SHP77 treated with DMSO at 0.1 percent for 48 hours (cell line): ENCODE data around the gene PELO.
"Not testable (repeated sequence)": the region's sequence is repeated elsewhere in the genome, so short reads cannot be mapped to it uniquely, and the experiment has no call there.

ENCODE experiments used
- DNase-seq: peaks from one replicate; lab custom pipeline; 2025; lab: John Stamatoyannopoulos, UW

Gene PELO, protein sequence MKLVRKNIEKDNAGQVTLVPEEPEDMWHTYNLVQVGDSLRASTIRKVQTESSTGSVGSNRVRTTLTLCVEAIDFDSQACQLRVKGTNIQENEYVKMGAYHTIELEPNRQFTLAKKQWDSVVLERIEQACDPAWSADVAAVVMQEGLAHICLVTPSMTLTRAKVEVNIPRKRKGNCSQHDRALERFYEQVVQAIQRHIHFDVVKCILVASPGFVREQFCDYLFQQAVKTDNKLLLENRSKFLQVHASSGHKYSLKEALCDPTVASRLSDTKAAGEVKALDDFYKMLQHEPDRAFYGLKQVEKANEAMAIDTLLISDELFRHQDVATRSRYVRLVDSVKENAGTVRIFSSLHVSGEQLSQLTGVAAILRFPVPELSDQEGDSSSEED

DNA sequence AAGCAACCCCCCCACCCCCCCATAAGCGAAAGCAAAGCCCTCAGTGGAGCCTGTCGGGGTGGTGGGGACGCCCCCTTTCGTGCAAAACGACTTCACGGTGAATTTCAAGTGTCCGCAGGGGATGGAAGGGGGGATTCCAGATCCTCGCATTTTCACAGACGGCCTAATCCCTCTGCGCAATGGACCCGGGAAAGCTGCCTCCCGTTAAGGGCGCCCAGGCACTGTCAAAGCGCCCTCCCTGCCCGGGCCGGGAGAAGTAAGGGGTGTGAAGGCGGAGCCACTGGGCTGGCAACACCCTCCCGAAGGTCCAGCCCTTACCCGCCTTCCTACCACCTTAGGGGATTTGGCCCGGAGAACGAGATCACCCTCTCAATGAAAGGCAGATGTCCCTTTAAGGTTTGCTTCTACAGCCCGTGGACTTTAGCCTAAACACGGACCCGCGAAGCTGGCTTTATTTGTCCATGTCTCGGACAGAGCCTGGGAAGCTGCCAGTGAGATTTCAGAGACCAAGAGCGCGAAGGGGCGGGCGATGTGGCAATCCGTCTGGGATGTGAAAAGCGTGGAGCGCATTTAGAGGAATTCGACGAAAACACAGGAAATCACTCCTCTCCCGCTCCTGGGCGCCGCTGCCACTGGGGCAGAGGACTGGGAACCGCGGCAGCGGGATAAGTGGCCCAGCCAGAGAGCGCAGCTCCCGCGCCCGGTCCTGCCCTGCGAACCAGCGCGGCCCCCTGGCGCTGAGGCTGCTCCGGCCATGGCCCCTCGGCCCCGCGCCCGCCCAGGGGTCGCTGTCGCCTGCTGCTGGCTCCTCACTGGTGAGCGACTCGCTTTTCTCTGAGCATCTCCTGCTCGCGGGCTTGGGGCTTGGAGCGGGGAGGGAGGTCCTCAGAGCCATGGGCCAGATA, at the start of gene PELO, which contains the start of gene ITGA1:
PELO (plus strand) TSS at position 317 of the 905 bp plus-strand sequence. CDS start 12,479 bp downstream, outside the sequence.
ITGA1 (plus strand) TSS at position 317 of the 905 bp plus-strand sequence; CDS start at position 755, 438 bp downstream.
- DNase-seq: no peak

DNA sequence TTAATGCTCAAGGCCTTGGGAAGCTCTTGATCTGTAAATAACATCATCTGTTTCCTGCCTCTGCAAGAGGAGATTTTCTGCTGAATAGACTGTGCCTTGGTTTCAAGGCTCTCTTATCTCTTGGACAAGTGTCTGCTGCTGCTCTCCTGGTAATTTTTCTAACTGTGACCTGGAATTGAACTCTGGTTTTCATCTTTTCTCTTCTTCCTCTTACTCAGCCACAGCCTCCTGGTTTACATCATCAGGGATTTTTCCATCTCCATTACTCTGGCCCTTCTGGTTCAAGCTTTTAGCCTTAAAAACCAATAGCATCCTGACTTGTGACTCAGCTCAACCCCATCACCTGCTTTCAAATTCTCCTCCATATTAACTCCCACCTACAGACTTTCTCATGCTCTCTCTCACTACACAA, 49.6 kb upstream of the PELO start:
- no peak for DNase-seq

DNA sequence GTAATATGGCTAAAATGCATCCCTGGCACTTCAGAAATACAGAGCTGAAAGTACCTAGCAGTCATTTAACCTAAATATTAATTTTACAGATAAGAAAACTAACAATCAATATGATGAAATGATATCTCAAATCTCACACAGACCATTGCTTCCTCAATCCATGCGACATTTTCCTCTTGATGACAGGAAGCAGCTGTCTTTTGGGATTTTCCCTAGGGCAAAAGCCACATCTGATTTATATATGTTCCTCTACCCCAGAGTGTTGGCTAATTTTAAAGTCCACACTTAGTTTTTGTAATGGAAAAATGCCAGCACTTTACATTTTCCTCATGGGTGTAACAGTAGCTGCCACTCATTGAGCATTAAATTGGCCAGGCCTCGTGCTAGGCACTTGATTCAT, 47.7 kb upstream of the PELO start:
- no peak for DNase-seq

DNA sequence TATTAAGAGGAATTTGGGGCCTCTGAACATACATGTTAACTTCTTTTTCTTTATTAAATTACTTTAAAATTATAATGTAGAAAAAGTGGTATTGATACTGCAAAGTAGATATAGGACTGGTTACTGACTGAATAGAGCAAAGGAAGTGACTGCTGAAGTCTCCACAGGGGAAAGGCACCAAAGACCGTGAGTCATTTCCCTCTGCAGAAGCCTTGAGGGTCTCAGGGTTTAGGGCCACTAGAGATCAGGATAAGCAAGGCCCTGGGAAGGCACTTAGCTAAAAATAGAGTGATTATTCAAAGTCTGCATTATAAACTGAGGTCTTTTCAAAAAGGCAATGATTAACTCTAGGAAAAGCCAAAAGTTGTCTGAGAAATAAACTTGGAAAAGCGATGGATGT, 44.7 kb upstream of the PELO start:
- no peak for DNase-seq

DNA sequence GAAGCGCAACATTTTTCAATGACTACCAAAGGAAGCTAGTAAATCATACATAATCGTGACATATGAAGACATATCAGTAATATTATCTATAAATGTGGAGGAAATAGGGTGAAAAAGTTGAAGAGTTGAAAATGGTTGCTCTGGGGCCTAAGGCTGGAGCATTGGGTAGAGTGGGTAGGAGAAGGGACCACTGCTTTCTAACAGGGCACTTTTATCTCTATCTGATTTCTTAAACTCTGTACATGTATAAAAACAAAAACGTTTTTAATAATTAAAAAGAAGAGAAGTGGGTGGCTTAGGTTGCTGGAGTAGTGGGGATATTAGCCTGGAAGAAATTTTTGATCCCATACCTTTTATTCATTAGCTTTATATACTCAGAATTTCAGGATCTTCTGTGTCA, 44.2 kb upstream of the PELO start:
- DNase-seq: no peak

DNA sequence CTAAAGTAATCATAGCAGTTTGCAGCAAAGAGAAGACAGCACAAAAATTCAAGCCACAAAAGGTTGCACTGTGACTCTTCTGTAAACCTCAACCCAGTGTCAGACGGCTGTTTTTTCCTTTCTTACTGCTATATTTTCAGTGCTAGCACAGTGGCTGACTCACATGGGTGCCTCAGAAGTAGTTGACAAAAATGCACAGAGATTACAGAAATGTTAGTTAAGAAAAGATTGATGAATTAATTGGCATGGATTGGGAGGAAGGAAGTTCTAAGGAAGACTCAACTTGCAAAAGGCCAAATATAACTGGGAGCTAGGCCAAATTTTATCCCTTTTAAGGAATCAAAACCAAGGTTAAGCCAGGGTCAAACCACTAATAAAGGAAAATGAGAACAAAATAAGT, 43.7 kb upstream of the PELO start:
- no peak for DNase-seq

DNA sequence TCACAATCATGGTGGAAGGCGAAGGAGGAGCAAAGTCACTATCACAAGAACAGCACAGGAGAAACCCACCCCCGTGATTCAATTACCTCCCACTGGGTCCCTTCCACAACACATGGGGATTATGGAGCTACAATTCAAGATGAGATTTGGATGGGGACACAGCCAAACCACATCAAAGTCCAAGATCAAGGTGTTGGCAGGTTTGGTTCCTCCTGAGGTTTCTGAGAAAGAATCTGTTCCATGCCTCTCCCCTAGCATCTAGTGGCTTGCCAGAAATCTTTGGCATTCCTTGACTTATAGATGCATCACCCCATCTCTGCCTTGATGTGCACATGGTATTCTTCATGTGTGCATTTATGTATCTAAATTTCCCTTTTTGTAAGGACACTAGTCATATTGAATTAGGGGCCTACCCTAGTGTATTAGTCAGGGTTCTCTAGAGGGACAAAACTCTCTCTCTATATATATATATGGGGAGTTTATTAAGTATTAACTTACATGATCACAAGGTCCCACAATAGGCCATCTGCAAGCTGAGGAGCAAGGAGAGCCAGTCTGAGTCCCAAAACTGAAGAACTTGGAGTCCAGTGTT, 42.8 kb upstream of the PELO start:
- not testable (repeated sequence) for DNase-seq

DNA sequence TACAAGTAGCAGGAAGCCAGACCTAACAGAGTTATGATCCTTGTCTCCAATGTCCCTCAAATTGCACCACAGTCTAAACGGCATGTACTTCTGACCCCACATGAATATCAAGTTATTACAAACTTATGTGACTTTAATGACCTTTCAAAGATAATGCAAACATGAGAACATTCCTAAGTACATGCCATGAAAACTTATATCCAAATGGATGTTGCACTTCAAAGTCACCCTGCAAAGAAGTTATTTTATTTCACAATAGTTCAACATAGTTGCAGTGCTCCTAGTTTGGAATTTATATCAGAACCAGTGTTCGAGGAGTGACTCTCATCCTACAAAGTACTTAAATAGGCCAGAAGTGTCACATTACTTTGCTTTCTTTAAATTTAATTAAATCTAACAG, 41.2 kb upstream of the PELO start:
- no peak for DNase-seq

DNA sequence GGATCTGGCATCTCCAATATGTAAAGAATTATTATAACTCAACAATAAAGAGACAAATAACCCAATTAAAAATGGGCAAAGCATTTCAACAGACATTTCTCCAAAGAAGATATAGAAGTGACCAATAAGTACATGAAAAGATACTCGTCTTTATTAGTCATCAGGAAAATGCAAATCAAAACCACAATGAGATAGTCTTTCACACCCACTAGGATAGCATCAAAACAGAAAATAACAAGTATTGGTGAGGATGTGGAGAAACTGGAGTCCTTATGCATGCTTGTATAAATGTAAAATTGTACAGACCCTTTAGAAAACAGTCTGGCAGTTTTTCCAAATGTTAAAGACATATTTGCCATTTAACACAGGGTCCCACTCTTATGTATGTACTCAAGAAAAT, 39.1 kb upstream of the PELO start:
- DNase-seq: no peak

DNA sequence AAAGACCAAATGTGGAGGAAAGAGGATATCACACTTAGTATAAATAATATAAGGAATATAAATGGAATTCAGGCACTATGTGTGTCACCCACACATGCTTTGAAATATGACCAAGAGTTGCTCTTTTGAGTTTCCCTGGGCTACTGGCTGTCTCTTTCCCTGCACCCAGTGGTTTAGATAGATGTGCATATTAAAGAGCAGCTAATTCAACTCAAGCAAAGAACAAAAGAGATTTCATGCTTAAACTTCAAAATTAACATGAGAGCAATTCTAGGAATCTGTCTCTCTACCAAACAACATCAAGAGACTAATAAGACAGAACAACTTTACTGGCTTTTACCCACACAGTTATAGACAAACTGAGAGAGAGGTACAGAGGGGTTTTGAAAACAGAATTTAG, 38.0 kb upstream of the PELO start:
- DNase-seq: no peak

DNA sequence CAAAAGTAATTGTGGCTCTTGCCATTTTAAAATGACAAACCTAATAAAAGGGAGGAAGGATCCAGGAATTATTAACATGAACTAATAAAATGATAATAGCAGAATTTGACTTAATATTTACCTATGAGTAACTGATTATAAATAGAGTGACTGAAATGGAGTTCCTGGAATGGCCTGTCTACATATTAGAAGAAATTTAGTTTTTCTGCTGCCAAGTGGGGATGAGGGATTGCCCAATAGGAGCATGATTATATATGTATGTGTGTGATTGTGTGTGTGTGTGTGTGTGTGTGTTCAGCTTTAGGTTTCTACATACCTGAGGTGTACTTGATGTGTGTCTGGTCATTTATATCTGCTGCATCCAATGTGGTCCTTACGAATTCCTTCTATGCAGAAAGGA, 36.6 kb upstream of the PELO start:
- DNase-seq: no peak

DNA sequence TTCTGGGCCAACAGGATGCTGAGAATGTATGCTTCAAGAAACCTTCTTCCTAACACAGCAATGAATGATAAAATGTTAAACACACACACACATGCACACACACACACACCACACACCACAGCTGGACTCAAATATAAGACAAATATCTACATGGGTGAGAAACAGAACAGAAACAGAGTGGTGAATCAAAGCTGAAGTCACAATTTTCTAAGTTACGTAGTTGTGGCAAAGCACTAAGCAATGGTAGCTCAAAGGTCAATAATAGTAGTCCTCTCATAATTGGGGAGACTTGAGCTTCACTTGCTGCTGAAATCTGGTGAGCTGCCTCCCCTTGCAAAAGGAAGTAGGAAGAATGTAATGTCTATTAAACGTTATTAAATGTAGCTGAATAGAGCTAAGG, 33.7 kb upstream of the PELO start:
- DNase-seq: no peak

DNA sequence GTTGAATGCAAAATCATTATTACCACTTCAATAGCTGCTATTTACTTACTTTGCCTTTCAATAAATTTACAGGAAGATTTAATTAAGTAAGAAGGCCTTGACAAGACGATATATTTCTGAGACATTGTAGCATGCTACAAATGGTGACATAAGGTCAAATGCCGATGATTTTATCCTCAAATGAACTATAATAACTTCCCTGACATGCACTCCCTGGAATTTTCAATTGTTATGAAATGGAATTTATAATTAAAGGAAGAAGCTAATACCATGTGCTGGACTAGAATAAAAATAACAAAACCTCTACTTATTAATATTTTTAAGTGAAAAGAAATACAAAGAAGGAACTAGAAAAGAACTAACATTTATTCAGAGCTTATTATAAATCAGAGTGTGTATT, 30.2 kb upstream of the PELO start:
- DNase-seq: no peak

DNA sequence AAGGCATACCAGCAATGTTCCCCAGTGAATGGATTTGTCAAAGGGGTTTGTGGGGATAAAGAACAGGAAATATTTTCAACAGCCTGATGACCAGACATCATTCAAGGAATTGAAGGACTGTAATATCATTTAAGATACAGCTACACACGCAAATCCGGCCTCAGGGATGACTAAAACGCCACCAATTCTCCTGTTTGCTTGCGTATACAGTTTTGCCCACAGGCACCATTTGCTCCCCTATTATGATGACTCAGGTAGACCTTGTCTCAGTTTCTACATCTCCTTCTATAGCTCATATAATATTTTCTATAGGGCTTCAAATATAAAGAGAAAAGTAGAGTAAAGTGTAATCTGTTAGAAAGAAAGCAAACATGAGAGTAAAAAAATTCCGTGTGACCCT, 29.7 kb upstream of the PELO start:
- no peak for DNase-seq

DNA sequence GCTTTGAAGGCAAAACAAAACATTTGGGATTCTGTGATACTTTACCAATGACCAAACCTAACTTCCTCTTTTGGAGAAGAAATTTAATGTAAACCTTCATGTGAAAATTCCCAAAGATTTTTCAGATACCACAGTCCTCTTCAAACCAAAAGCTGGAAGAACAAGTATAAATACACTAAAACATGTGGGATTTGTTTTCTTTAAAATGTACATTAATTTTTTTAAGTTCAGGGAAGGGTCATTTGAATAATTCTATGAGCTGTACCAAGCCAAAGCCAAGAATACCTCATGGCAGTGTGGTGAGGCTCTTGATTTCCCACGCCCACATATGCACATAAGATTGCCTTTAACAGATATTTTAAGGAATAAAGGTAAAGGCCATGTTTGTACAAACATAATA, 28.4 kb upstream of the PELO start:
- DNase-seq: no peak

DNA sequence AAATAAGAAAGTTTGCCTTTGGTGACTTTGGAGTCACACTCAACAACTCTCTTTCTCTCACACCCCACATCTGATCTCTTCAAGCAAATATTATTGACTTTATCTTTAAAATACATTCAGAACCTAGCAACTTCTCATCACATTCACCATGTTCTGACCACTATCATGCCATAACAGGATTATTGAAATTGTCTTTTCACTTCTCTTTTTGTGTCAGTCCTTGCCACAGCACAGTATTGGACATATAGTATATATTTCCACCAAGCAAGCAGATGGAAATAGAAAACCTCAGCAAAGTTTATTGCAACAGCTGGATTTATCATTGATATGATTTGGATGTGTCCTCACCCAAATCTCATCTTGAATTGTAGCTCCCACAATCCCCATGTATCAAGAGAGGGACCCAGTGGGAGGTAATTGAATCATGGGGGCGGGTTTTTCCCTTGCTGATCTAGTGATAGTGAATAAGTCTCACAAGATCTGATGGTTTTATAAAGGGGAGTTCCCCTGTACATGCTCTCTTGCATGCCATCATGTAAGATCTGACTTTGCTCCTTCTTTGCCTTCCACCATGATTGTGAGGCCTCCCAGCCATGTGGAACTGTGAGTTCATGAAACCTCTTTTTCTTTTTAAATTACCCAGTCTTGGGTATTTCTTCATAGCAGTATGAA, 26.9 kb upstream of the PELO start:
- DNase-seq: no peak

DNA sequence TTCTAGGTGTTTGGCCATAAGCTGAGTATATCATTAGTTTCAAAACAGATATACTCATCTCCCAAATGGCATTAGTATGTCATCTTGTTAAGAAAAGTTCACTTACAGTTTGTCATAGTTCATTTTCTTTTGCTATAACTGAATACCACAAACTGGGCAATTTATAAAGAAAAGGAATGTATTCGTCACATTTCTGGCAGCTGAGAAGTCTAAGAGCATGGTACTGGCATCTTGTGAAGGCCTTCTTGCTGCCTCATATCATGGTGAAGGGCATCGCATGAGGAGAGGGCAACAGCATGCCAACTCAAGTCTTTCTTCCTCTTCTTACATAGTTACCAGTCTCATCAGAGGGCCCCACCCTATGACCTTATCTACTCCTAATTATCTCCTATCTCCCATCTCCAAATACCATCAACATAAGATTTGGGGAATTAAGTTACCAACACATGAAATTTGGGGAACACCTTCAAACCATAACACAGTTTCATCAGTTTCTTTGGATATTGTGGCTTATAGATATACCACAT, 20.4 kb upstream of the PELO start:
- no peak for DNase-seq

DNA sequence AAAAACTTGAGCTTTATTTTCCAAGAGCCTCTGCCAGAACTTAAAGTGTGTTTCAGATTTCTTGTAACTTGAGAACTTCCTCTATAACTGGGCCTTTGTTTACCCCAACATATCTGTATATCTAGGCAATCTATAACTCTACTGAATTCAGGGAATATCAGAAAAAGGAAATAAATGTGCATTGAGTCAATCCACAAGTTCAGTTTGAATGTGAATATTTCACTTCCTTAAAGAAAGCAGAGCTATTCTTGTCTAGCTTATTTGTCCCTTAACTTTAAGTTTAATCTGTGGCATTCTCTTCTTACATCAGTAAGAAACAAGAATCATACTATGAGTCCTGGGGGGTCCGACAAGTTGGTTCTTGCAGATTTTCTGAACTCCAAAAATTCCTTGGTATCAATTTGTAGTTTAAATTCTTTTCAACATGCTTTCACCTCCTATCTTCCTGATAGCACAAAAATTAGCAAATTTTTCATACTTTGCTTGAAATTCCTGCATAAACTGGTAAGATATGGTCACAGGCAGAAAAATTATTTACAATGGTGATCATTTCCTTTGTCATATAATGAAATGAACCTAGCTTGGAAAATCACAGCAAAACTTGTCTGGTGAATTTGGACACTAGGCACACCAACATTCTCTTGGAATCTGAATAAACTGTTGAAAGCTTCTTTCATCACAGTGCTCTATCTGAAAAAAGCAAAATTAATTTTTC, 19.8 kb upstream of the PELO start:
- no peak for DNase-seq

DNA sequence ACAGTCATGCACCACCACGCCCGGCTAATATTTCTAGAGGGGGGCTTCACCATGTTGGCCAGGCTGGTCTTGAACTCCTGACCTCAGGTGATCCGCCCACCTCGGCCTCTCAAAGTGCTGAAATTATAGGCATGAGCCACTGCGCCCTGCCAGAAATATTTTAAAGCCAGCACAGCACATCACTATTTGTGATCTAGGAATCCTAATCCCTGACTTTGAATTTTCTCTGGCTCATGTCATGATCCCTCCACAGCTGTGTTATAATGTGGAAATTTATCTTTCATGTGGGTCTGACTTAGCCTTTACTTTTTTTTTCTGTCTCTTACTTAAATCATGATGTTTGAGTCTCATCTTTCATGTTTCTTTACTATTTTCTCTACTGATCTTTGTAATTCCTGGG, 18.7 kb upstream of the PELO start:
- DNase-seq: no peak

DNA sequence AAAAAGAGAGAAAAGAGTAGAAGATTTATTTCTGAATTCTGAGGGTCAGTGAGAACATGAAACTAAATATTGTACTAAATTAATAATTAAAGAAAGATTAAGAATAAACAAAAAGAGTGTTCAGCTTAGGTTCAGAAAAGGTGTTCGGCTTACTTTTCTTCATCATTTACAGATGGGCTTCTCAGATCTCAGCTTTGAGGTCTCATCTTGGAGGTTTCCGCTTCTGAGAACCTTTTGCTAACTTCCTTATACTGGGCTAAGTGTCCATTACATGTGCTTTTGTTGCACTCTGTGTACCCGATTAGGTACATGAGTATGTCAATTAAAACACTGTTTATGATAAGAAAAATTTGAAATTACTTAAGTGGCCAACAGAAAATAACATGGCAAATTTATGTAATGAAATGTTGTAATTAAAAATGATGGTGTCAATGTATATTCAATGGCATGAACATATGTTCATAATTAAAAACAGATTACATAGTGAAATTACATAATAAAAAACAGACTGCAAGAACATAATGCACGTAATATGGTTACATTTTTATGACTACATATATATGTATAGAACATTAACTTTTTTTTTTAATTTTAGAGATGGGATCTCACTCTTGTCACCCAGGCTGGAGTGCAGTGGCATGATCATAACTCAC, 17.3 kb upstream of the PELO start:
- DNase-seq: no peak
